GM12874 (cell line): ENCODE results near the gene PRKCE.
A peak's percentile ranks its signal among the peaks of the same experiment; 100 is the strongest.

Source experiments
- TF ChIP-seq, protein P1 (sequence below): IDR thresholded peaks from 2 replicates; pipeline ENCODE4 v1.5.1; 2011; ENCODE audit warnings: low read depth, mild to moderate bottlenecking, control low read depth, low read length, moderate library complexity; ENCODE audit not compliant: insufficient read depth

Gene PRKCE

GRCh38 chr2:45888641-45889040 is 237.2 kb downstream of the PRKCE start:
- TF ChIP-seq, protein P1, sequence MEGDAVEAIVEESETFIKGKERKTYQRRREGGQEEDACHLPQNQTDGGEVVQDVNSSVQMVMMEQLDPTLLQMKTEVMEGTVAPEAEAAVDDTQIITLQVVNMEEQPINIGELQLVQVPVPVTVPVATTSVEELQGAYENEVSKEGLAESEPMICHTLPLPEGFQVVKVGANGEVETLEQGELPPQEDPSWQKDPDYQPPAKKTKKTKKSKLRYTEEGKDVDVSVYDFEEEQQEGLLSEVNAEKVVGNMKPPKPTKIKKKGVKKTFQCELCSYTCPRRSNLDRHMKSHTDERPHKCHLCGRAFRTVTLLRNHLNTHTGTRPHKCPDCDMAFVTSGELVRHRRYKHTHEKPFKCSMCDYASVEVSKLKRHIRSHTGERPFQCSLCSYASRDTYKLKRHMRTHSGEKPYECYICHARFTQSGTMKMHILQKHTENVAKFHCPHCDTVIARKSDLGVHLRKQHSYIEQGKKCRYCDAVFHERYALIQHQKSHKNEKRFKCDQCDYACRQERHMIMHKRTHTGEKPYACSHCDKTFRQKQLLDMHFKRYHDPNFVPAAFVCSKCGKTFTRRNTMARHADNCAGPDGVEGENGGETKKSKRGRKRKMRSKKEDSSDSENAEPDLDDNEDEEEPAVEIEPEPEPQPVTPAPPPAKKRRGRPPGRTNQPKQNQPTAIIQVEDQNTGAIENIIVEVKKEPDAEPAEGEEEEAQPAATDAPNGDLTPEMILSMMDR = no peak

GRCh38 chr2:45889053-45889452 is 237.6 kb downstream of the PRKCE start:
- TF ChIP-seq, protein P1 = peak; percentile 46; the same call in 1 of the 2 replicates

DNA sequence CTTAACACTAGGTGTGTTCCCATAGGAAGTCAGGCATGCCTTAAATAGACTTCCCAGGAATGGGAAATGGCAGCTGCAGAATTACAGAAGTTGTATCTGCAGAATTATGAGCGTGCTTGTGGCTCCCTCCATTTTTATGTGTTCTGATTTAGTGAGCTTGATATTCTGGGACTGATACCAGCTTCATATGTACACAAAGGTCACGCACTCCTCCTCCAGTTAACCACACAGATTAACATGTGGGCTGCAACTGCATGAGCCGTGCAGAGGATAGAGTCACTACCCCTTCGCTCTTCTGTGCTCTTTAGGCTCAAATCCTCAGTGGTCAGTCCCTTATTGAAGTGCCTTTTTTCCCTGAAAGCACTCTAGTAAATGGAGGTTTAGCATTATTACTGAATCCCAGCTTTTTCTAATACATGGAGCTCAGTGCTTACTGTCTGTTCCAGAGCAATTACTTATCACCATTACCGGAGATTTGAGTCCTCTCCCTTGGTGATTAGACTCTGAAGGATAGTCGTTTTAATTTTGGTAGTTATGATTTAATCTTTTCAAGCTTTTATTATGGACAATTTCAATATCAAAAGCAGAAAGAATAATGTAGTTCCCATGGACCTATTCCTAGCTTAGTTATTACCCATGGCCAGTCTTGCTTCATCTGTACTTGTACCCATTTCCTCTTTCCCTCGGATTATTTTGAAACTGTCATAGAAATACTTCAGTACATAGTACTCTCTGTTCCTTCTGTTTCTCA is 238.3 kb downstream of the PRKCE start:
- TF ChIP-seq, protein P1 = no peak

GRCh38 chr2:45890819-45891218 is 239.3 kb downstream of the PRKCE start:
- TF ChIP-seq, protein P1 = no peak

DNA sequence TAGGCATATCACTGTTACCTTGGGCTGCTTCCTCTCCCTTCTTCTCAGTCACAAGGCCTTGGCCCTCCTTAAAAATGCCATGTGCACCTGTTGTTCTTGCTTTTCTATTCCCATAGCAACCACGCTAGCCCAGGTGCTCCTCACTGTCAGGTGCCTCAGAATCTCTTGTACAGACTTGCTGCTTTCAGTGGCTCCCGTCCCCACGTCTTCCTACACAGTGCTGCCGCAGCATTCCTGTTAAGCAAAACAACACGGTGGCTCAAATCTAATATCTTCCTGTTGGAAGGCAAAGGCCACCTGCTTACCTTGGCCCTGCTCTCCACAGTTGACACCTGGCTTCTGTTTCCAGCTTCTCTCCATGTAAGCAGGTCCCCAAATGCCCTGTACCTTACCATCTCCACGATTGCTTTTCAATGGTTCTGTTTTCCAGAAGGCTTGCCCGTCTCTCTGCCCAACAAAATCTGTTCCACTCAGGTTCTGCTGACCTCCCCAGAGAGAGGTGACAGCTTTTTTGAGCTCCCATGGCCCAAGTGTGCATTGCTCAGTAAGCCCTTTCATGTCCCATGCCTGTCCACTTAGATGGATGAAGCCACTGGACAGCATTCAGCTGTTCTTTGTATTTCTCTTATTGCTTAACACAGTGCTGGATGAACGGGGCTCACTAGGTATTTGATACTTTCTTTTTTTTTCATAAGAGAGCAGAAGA is 240.4 kb downstream of the PRKCE start:
- TF ChIP-seq, protein P1 = no peak

DNA sequence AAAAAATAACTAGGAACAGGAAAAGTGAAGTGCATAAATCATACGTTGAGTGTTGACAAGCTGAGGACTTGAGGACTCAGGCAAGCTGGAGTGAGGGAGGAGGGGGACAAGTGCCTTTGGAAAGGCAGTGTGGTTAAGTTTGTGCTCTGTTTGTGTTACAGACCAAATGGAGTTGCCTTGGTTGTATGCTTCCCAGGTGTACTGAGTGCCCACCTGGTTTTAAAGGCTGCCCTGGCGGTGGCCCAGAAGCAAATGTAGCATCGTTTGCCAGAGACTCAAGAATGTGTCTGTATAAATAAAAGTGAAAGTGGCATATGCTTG is 240.9 kb downstream of the PRKCE start:
- TF ChIP-seq, protein P1 = no peak

- TF ChIP-seq, protein P1 = no peak
Observed at GRCh38 chr2:45892757-45893156, 241.3 kb downstream of the PRKCE start.
